ENCODE results near the gene DGKG. TPM values are rescaled to one million over a fixed set of nuclear protein-coding genes. Genes with fewer than 3 reads are reported as not detected.
A peak's percentile ranks its signal among the peaks of the same experiment; 100 is the strongest.

The DGKG gene
- polyA plus RNA-seq, 3 donors: 4.2 to 9.2 (median 4.3) TPM

- Histone ChIP-seq H2AFZ (ENCODE audit: insufficient read depth, low read depth, low read length, poor library complexity, severe bottlenecking) (no peak overlapping the region), H3K9ac (ENCODE audit: insufficient read depth, low read length, poor library complexity, severe bottlenecking) (no peak overlapping the region), H3K79me2 (ENCODE audit: insufficient read depth, low read length) (no peaks in the 10 kb centered on the region), H3K4me1 (ENCODE audit: control insufficient read depth in 1 of 2, insufficient read depth in 2 of 2, low read length in 2 of 2) (no peaks in the 10 kb centered on the region), H4K20me1 (ENCODE audit: insufficient read depth, low read length) (no peaks in the 10 kb centered on the region), H3K36me3 (replicated peaks in 1 of 2; ENCODE audit: control insufficient read depth in 1 of 2, insufficient read depth in 2 of 2, low read length in 2 of 2) (peaks cover 85 to 99% of the 10 kb centered on the region in 2 donors), H3K9me3 (replicated peaks in 1 of 2; ENCODE audit: control insufficient read depth in 1 of 2, insufficient read depth in 1 of 2, low read length in 2 of 2) (no peaks in the 10 kb centered on the region), H3K27me3 (ENCODE audit: control insufficient read depth in 2 of 2, insufficient read depth in 2 of 2, low read length in 2 of 2) (no peaks in the 10 kb centered on the region), H3K4me3 (replicated peaks in 1 of 3; ENCODE audit: low read depth in 2 of 3, low read length in 3 of 3) (no peak overlapping the region), H3K4me2 (replicated peaks; ENCODE audit: extremely low read depth, low read length, poor library complexity, severe bottlenecking) (no peak overlapping the region), H3K27ac (ENCODE audit: low read depth in 1 of 2, low read length in 2 of 2) (no peak overlapping the region)
- no peaks in the 10 kb centered on the region for H3K9me3 Mint-ChIP-seq
- no peak overlapping the region for H3K4me3 Mint-ChIP-seq
- peaks cover 0 to 1% (median 0%) of the 10 kb centered on the region in 3 donors for H3K27me3 Mint-ChIP-seq (ENCODE audit: low read depth in 3 of 3)
- DNase-seq: no peak
- H3K27ac Mint-ChIP-seq: no peak overlapping the region
- H3K36me3 Mint-ChIP-seq: peaks cover 83 to 98% of the 10 kb centered on the region in 2 donors
- intact Hi-C loops (cut with micrococcal nuclease): no loop called here
- TF ChIP-seq CTCF (IDR thresholded peaks at IDR 0.05): no peak
- H3K4me1 Mint-ChIP-seq: no peaks in the 10 kb centered on the region
- WGBS (ENCODE audit: insufficient coverage): 92% methylated on average over 5 of the region's 5 CpGs
Observed at GRCh38 chr3:186286114-186286513, 75.9 kb downstream of the DGKG start.

- Histone ChIP-seq H3K36me3 (replicated peaks in 1 of 2; ENCODE audit: control insufficient read depth in 1 of 2, insufficient read depth in 2 of 2, low read length in 2 of 2) (peaks cover 86 to 99% of the 10 kb centered on the region in 2 donors), H3K9ac (ENCODE audit: insufficient read depth, low read length, poor library complexity, severe bottlenecking) (no peak overlapping the region), H3K4me2 (replicated peaks; ENCODE audit: extremely low read depth, low read length, poor library complexity, severe bottlenecking) (no peak overlapping the region), H3K9me3 (replicated peaks in 1 of 2; ENCODE audit: control insufficient read depth in 1 of 2, insufficient read depth in 1 of 2, low read length in 2 of 2) (no peaks in the 10 kb centered on the region), H3K27me3 (ENCODE audit: control insufficient read depth in 2 of 2, insufficient read depth in 2 of 2, low read length in 2 of 2) (no peaks in the 10 kb centered on the region), H3K4me1 (ENCODE audit: control insufficient read depth in 1 of 2, insufficient read depth in 2 of 2, low read length in 2 of 2) (no peaks in the 10 kb centered on the region), H3K27ac (ENCODE audit: low read depth in 1 of 2, low read length in 2 of 2) (no peak overlapping the region), H3K79me2 (ENCODE audit: insufficient read depth, low read length) (no peaks in the 10 kb centered on the region), H3K4me3 (replicated peaks in 1 of 3; ENCODE audit: low read depth in 2 of 3, low read length in 3 of 3) (no peak overlapping the region), H4K20me1 (ENCODE audit: insufficient read depth, low read length) (no peaks in the 10 kb centered on the region), H2AFZ (ENCODE audit: insufficient read depth, low read depth, low read length, poor library complexity, severe bottlenecking) (no peak overlapping the region)
- H3K36me3 Mint-ChIP-seq: peaks cover 83 to 98% of the 10 kb centered on the region in 2 donors
- DNase-seq: no peak
- H3K27ac Mint-ChIP-seq: peak overlapping the region in 2 of 7 donors; percentile 42 to 63
- no peaks in the 10 kb centered on the region for H3K9me3 Mint-ChIP-seq
- WGBS (ENCODE audit: insufficient coverage): 100% methylated on average over 2 of the region's 6 CpGs
- TF ChIP-seq CTCF (IDR thresholded peaks at IDR 0.05): no peak
- intact Hi-C loops (cut with micrococcal nuclease): no loop called here
- no peaks in the 10 kb centered on the region for H3K4me1 Mint-ChIP-seq
- no peak overlapping the region for H3K4me3 Mint-ChIP-seq
- peaks cover 0 to 1% (median 0%) of the 10 kb centered on the region in 3 donors for H3K27me3 Mint-ChIP-seq (ENCODE audit: low read depth in 3 of 3)
Observed at GRCh38 chr3:186284661-186285060, 77.4 kb downstream of the DGKG start.
